ENCODE results near the gene CD3E. TPM values are rescaled to one million over a fixed set of nuclear protein-coding genes. Genes with fewer than 3 reads are reported as not detected.

CD3E gene
- total RNA-seq, 1 donor from 2014 or later, result 0.48 TPM

- intact Hi-C loops (cut with DNase I), result no loop called here
Measured at GRCh38 chr11:118318581-118319336, 14.2 kb downstream of the CD3E start.

GRCh38 chr11:118319337-118319707 lies 14.8 kb downstream of the CD3E start:
- no peak for DNase-seq (ENCODE audit: low spot score)
- intact Hi-C loops (cut with DNase I), result no loop called here

More at GRCh38 chr11:118318581-118319336, 14.2 kb downstream of the CD3E start:
- no peak for DNase-seq (ENCODE audit: low spot score)

- no peak for DNase-seq (ENCODE audit: low spot score)
Measured at GRCh38 chr11:118320515-118320914, 16.0 kb downstream of the CD3E start.

DNA sequence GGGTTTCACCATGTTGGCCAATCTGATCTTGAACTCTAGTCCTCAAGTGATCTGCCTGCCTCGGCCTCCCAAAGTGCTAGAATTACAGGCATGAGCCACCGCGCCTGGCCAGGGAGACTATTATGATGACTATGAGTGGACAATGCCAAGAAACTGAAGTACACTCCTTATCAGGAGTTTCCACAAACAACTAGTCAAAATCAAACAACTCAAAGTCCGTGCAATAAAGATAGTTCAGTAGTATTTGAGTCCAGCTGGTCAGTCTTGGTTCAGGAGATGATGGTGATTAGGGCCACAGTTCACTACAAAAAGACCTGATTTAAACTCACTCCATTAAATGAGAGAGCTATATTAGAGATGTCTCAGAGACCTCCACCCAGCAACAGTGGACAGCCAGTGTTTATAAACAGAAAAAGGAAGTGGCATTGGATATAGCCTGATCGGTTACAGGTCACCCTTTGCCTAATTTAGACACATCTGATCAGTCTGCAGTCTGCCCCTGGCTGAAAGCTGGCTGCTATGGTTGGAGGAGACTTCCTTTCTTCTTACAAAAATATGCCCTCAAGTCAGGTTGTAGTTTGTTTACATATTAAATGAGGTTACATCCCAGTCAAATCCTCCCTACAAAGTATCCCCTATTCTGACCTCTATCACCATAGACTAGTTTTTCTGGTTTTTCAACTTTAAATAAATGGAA lies 17.0 kb downstream of the CD3E start:
- no peak for DNase-seq (ENCODE audit: low spot score)
- intact Hi-C loops (cut with DNase I), result no loop called here

More at GRCh38 chr11:118320515-118320914, 16.0 kb downstream of the CD3E start:
- intact Hi-C loops (cut with DNase I), result no loop called here

GRCh38 chr11:118322721-118323120 lies 18.2 kb downstream of the CD3E start:
- intact Hi-C loops (cut with DNase I), result no loop called here
- DNase-seq (ENCODE audit: low spot score), result no peak

GRCh38 chr11:118325283-118325682 lies 20.8 kb downstream of the CD3E start:
- intact Hi-C loops (cut with DNase I), result no loop called here
- DNase-seq (ENCODE audit: low spot score), result no peak

DNA sequence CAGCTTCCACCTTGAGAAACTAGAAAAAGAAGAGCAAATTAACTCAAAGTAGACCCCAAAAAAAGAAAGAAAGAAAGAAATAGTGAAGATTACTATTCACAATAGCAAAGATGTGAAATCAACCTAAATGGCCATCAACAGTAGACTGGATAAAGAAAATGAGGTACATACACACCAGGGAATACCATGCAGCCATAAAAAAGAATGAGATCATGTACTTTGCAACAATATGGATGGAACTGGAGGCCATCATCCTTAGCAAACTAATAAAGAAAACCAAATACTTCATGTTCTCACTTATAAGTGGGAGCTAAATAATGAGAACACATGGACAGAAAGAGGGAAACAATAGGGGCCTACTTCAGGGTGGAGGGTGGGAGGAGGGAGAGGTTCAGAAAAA lies 24.2 kb downstream of the CD3E start:
- no peak for DNase-seq (ENCODE audit: low spot score)
- intact Hi-C loops (cut with DNase I), result no loop called here

GRCh38 chr11:118334745-118335144 lies 30.2 kb downstream of the CD3E start:
- no peak for DNase-seq (ENCODE audit: low spot score)

DNA sequence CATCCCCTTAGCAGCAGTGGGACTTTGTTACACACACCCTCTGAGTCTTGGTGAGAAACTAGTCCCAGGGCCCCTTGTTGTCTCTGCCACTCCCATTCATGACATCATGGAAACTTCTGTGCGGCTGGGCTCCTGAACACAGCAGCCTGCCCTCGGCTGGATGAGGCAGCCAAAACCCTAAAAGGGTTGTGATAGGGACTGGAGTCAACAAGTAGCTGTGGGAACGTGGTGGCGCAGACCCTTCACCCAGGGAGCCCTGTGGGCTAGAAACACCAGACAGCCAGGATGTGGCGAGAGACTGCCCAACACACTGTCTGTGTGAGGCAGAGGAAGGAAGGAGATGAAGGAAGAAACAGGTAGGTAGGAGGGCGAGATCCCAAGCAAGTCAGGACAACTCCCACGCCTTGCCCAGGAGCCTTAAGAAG lies 34.1 kb downstream of the CD3E start:
- intact Hi-C loops (cut with DNase I), result no loop called here
- no peak for DNase-seq (ENCODE audit: low spot score)

More at GRCh38 chr11:118334745-118335144, 30.2 kb downstream of the CD3E start:
- intact Hi-C loops (cut with DNase I), result no loop called here

GRCh38 chr11:118339281-118339961 lies 34.9 kb downstream of the CD3E start:
- intact Hi-C loops (cut with DNase I), result no loop called here

GRCh38 chr11:118340449-118340848 lies 35.9 kb downstream of the CD3E start:
- DNase-seq (ENCODE audit: low spot score), result no peak
- intact Hi-C loops (cut with DNase I), result no loop called here

More at GRCh38 chr11:118339281-118339961, 34.9 kb downstream of the CD3E start:
- no peak for DNase-seq (ENCODE audit: low spot score)

GRCh38 chr11:118341261-118341660 lies 36.7 kb downstream of the CD3E start:
- intact Hi-C loops (cut with DNase I), result no loop called here

GRCh38 chr11:118341815-118342489 lies 37.4 kb downstream of the CD3E start:
- intact Hi-C loops (cut with DNase I), result no loop called here
- no peak for DNase-seq (ENCODE audit: low spot score)

More at GRCh38 chr11:118341261-118341660, 36.7 kb downstream of the CD3E start:
- no peak for DNase-seq (ENCODE audit: low spot score)

- intact Hi-C loops (cut with DNase I), result no loop called here
- no peak for DNase-seq (ENCODE audit: low spot score)
Measured at GRCh38 chr11:118342503-118343161, 38.1 kb downstream of the CD3E start, which contains the start of gene CD3D. TSS of gene CD3D (minus strand) at chr11:118342705. CDS start at chr11:118342607, 98 bp downstream.

GRCh38 chr11:118343248-118343647 lies 38.7 kb downstream of the CD3E start:
- intact Hi-C loops (cut with DNase I), result no loop called here

GRCh38 chr11:118343981-118344515 lies 39.5 kb downstream of the CD3E start, which contains the start of gene CD3G:
TSS of gene CD3G (plus strand) at chr11:118344344. CDS start at chr11:118344424, 80 bp downstream.
- no peak for DNase-seq (ENCODE audit: low spot score)
- intact Hi-C loops (cut with DNase I), result no loop called here

More at GRCh38 chr11:118343248-118343647, 38.7 kb downstream of the CD3E start:
- no peak for DNase-seq (ENCODE audit: low spot score)

DNA sequence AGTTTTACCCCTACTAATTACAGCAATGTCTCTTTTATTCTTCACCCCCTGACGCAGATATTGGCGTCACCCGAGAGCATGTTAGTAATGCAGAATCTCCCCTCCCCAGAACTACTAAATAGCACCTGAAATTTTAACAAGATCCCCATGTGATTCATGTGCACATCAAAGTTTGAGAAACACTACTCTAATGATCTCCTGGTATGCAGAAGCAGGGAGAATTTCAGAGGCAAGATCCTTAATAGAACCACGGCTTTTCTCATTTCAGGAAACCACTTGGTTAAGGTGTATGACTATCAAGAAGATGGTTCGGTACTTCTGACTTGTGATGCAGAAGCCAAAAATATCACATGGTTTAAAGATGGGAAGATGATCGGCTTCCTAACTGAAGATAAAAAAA lies 44.9 kb downstream of the CD3E start:
- intact Hi-C loops (cut with DNase I), result no loop called here

GRCh38 chr11:118353084-118353710 lies 48.7 kb downstream of the CD3E start:
- intact Hi-C loops (cut with DNase I), result loop anchor here (2.0 to 5.0 kb wide), 2 partner anchors 56 to 154 kb away; no protein-coding TSS in a partner anchor
- no peak for DNase-seq (ENCODE audit: low spot score)

More for the DNA sequence above, 44.9 kb downstream of the CD3E start:
- no peak for DNase-seq (ENCODE audit: low spot score)

Data from cardiac septum (tissue), 1 donor.